Psoas muscle (tissue), 8 donors: ENCODE measurements around the gene UNC5B. TPM values are rescaled to one million over a fixed set of nuclear protein-coding genes. Genes with fewer than 3 reads are reported as not detected.

Experiments used
- ATAC-seq, 4 donors: fragments of 200-7000 bp; cut with Tn5 transposase; one replicate each; pipeline ENCODE4 v1.9.1; 2020; ENCODE audit warnings: moderate library complexity in 3 of 4, mild to moderate bottlenecking in 2 of 4
- DNase-seq, 2 donors: peaks; one replicate each; pipeline ENCODE4 v3.0.0-alpha.2; 2020
- H3K27ac ChIP-seq: fragments of 200-600 bp; one replicate; pipeline ENCODE4 v1.8.0; 2022
- H3K27me3 ChIP-seq, 3 donors: fragments of 200-600 bp in 1 of 3; one replicate each; pipeline versions ENCODE4 v1.6.1 to v1.8.0; 2013 to 2022; ENCODE audit warnings: low read length in 2 of 3, mild to moderate bottlenecking in 2 of 3, moderate library complexity in 1 of 3; ENCODE audit not compliant: insufficient read depth in 3 of 3
- H3K36me3 ChIP-seq, 2 donors: fragments of 200-600 bp in 1 of 2; one replicate each; pipeline versions ENCODE4 v1.6.1 to v1.8.0; 2013 to 2022; ENCODE audit warnings: low read depth in 1 of 2, mild to moderate bottlenecking in 1 of 2, moderate library complexity in 1 of 2; ENCODE audit not compliant: insufficient read depth in 1 of 2
- H3K4me1 ChIP-seq: fragments of 200-600 bp; one replicate; pipeline ENCODE4 v1.8.0; 2022
- H3K4me3 ChIP-seq: fragments of 200-600 bp; one replicate; pipeline ENCODE4 v1.8.0; 2022; ENCODE audit warnings: mild to moderate bottlenecking
- H3K9me3 ChIP-seq: fragments of 200-600 bp; one replicate; pipeline ENCODE4 v1.8.0; 2022
- CTCF ChIP-seq: fragments of 200-600 bp; IDR thresholded peaks from one replicate; pipeline ENCODE4 v1.8.0; 2022; ENCODE audit warnings: antibody characterized with exemption
- WGBS, 3 donors: extraction: QIAGEN DNeasy Blood & Tissue Kit; methylation state at CpG; one replicate each; pipeline versions ENCODE4 v1.1.6 to v1.1.7; 2013; 5-methylcytosine and 5-hydroxymethylcytosine counted together
- intact Hi-C, 2 donors: fragments of 100-400 bp; cut with DNase I; formaldehyde crosslinking; loops; one replicate each; pipeline versions ENCODE4 v1.11.0 to v1.14.2; 2022
- polyA plus RNA-seq, 3 donors: library from polyadenylated mRNA; stranded (reverse); fragments of 200-250 nt; gene quantifications; one replicate each; pipeline ENCODE4 v1.2.3, GENCODE V29; 2013
- total RNA-seq, 4 donors: library from RNA; stranded (reverse); fragmentation: NEBNext Ultra II Directional in 2 of 4; extraction: Animal tissue kit (Norgen Biotek cat#: 25700) in 2 of 4; gene quantifications; one replicate each; pipeline versions ENCODE4 v1.2.1 to v1.2.4, GENCODE V29; 2021 to 2023
- donor health status: healthy with polysubstance abuse.
- donor health status: DM: no; HTN: no; CAD: no; lungs with moderate emphysema.
- donor health status: Bipolar disorder and iron deficiency.
- donor health status: healthy.
- donor health status: DM: yes; HTN: yes; CAD: no.
- donor health status: DM: no; HTN: no; CAD: no.
- donor health status: DM: no; HTN: no; CAD: no.
- donor health status: DM: yes; HTN: yes; CAD: no.

The UNC5B gene
- total and polyA plus RNA-seq, 7 donors, result 0.65 to 5.7 (median 1.3) TPM

GRCh38 chr10:71254834-71255549 lies 42.6 kb downstream of the UNC5B start:
- Histone ChIP-seq H3K27me3 (no peaks in the 10 kb centered on the region), H3K27ac (peak overlapping the region; percentile 23), H3K4me1 (peaks cover 17% of the 10 kb centered on the region), H3K4me3 (no peak overlapping the region), H3K36me3 (no peaks in the 10 kb centered on the region), H3K9me3 (no peaks in the 10 kb centered on the region)
- no peak for TF ChIP-seq CTCF
- DNase-seq (no peak), ATAC-seq (no peak)
- 66 to 80% (median 71%) methylated on average over 9 of the region's 9 CpGs for WGBS, 3 donors
- intact Hi-C loops, result no loop called here

- H3K27ac ChIP-seq, result peak overlapping the region; percentile 23
Observed at GRCh38 chr10:71255550-71255807, 43.1 kb downstream of the UNC5B start.

GRCh38 chr10:71255808-71256660 lies 43.7 kb downstream of the UNC5B start:
- ATAC-seq, result peak; percentile 60 to 81 (median 69)
- H3K27me3 ChIP-seq, result no peaks in the 10 kb centered on the region
- intact Hi-C loops, result no loop called here
- no peaks in the 10 kb centered on the region for H3K36me3 ChIP-seq
- WGBS, 3 donors, result 33 to 38% (median 37%) methylated on average over 17 of the region's 17 CpGs
- H3K27ac ChIP-seq, result peak overlapping the region; percentile 23
- H3K9me3 ChIP-seq, result no peaks in the 10 kb centered on the region
- no peak for TF ChIP-seq CTCF
- H3K4me1 ChIP-seq, result peaks cover 26% of the 10 kb centered on the region
- peak; percentile 63 to 73 for DNase-seq
- H3K4me3 ChIP-seq, result no peak overlapping the region

More at GRCh38 chr10:71255550-71255807, 43.1 kb downstream of the UNC5B start:
- intact Hi-C loops, result no loop called here
- WGBS, 3 donors, result 57 to 69% (median 69%) methylated on average over 4 of the region's 4 CpGs
- Histone ChIP-seq H3K4me1 (peaks cover 22% of the 10 kb centered on the region), H3K4me3 (no peak overlapping the region), H3K27me3 (no peaks in the 10 kb centered on the region), H3K9me3 (no peaks in the 10 kb centered on the region), H3K36me3 (no peaks in the 10 kb centered on the region)
- TF ChIP-seq CTCF, result no peak
- no peak for ATAC-seq
- DNase-seq, result no peak

- 80 to 91% (median 81%) methylated on average over 7 to 8 of the region's 8 CpGs for WGBS, 3 donors
- Histone ChIP-seq H3K36me3 (no peaks in the 10 kb centered on the region), H3K27ac (no peak overlapping the region), H3K27me3 (no peaks in the 10 kb centered on the region), H3K4me1 (peaks cover 33% of the 10 kb centered on the region), H3K4me3 (no peak overlapping the region), H3K9me3 (no peaks in the 10 kb centered on the region)
- intact Hi-C loops, result no loop called here
- ATAC-seq (no peak), DNase-seq (no peak)
- TF ChIP-seq CTCF, result no peak
Observed at GRCh38 chr10:71256661-71257318, 44.4 kb downstream of the UNC5B start.
